GM23338 (cell line): ENCODE data around the gene TNFRSF6B. TPM values are rescaled to one million over a fixed set of nuclear protein-coding genes. Genes with fewer than 3 reads are reported as not detected.

Experiments used
- ATAC-seq: fragments of 200-7000 bp; cut with Tn5 transposase; 3 replicates; pipeline ENCODE4 v1.9.1; 2020
- DNase-seq: peaks from one replicate; pipeline ENCODE4 v3.0.0-alpha.2; 2015; ENCODE audit warnings: low spot score
- H2AFZ ChIP-seq: fragments of 200-600 bp; sonication (generic); 2 replicates; pipeline ENCODE4 v1.8.0; 2016; ENCODE audit warnings: antibody characterized with exemption, mild to moderate bottlenecking, moderate library complexity
- H3F3A ChIP-seq: fragments of 200-600 bp; sonication (generic); replicated peaks from 2 replicates; pipeline ENCODE4 v1.8.0; 2017; ENCODE audit warnings: antibody characterized with exemption, mixed run types, low read depth
- H3K27ac ChIP-seq: fragments of 200-600 bp; sonication (generic); 2 replicates; pipeline ENCODE4 v1.6.1; 2016; ENCODE audit warnings: low read depth
- H3K27me3 ChIP-seq: fragments of 200-600 bp; sonication (generic); 2 replicates; pipeline ENCODE4 v1.8.0; 2016; ENCODE audit warnings: mild to moderate bottlenecking, mixed run types, moderate library complexity; ENCODE audit not compliant: insufficient read depth
- H3K36me3 ChIP-seq: fragments of 200-600 bp; sonication (generic); 2 replicates; pipeline ENCODE4 v1.8.0; 2016; ENCODE audit warnings: mild to moderate bottlenecking; ENCODE audit not compliant: insufficient read depth
- H3K4me1 ChIP-seq: fragments of 200-600 bp; sonication (generic); 2 replicates; pipeline ENCODE4 v1.8.0; 2016; ENCODE audit warnings: mild to moderate bottlenecking, moderate library complexity; ENCODE audit not compliant: insufficient read depth
- H3K4me2 ChIP-seq: fragments of 200-600 bp; sonication (generic); 2 replicates; pipeline ENCODE4 v1.7.1; 2017; ENCODE audit warnings: mixed run types
- H3K4me3 ChIP-seq: fragments of 200-600 bp; sonication (generic); 2 replicates; pipeline ENCODE4 v1.6.1; 2016; ENCODE audit warnings: mixed run types
- H3K79me2 ChIP-seq: fragments of 200-600 bp; sonication (generic); replicated peaks from 2 replicates; pipeline ENCODE4 v1.8.0; 2017; ENCODE audit warnings: mild to moderate bottlenecking; ENCODE audit not compliant: insufficient read depth
- H3K9me2 ChIP-seq: fragments of 200-600 bp; sonication (generic); 2 replicates; pipeline ENCODE4 v1.8.0; 2017; ENCODE audit not compliant: insufficient read depth
- H4K20me1 ChIP-seq: fragments of 200-600 bp; sonication (generic); replicated peaks from 2 replicates; pipeline ENCODE4 v1.8.0; 2017; ENCODE audit warnings: mild to moderate bottlenecking; ENCODE audit not compliant: insufficient read depth
- H3K27ac Mint-ChIP-seq: 2 replicates; pipeline ENCODE4 v1.8.0; 2020; ENCODE audit warnings: inconsistent platforms, mild to moderate bottlenecking, moderate library complexity, mixed read lengths
- H3K27me3 Mint-ChIP-seq: 3 replicates; pipeline ENCODE4 v1.8.0; 2022; ENCODE audit warnings: low read depth, mild to moderate bottlenecking, moderate library complexity, mixed read lengths, inconsistent platforms; ENCODE audit not compliant: insufficient read depth, poor library complexity
- H3K36me3 Mint-ChIP-seq: 3 replicates; pipeline ENCODE4 v1.8.0; 2021; ENCODE audit warnings: low read depth, mild to moderate bottlenecking, inconsistent platforms, moderate library complexity, mixed read lengths
- H3K4me1 Mint-ChIP-seq: 3 replicates; pipeline ENCODE4 v1.8.0; 2020; ENCODE audit warnings: mild to moderate bottlenecking, inconsistent platforms, mixed read lengths
- H3K4me3 Mint-ChIP-seq: 3 replicates; pipeline ENCODE4 v1.8.0; 2021; ENCODE audit warnings: moderate library complexity, mild to moderate bottlenecking, inconsistent platforms, mixed read lengths
- H3K9me3 Mint-ChIP-seq: 3 replicates; pipeline ENCODE4 v1.8.0; 2020; ENCODE audit warnings: moderate library complexity, mild to moderate bottlenecking, inconsistent platforms, mixed read lengths
- EZH2 ChIP-seq: fragments of 200-600 bp; sonication (generic); IDR thresholded peaks from one replicate; pipeline ENCODE4 v1.8.0; 2017; ENCODE audit warnings: antibody characterized with exemption, mild to moderate bottlenecking, low read depth; ENCODE audit not compliant: unreplicated experiment
- EZH2phosphoT487 ChIP-seq: fragments of 200-600 bp; sonication (generic); IDR thresholded peaks from one replicate; pipeline ENCODE4 v1.8.1; 2018; ENCODE audit warnings: antibody characterized with exemption; ENCODE audit not compliant: unreplicated experiment
- NANOG ChIP-seq: IDR thresholded peaks from 2 replicates; pipeline ENCODE4 v1.6.1; 2016; ENCODE audit warnings: antibody characterized with exemption, borderline replicate concordance
- POLR2AphosphoS5 ChIP-seq: IDR thresholded peaks from 2 replicates; pipeline ENCODE4 v1.6.1; 2016; ENCODE audit warnings: antibody characterized with exemption, low read depth
- STAT1 ChIP-seq: IDR thresholded peaks from one replicate; pipeline ENCODE4 v1.6.1; 2016; ENCODE audit warnings: antibody characterized with exemption; ENCODE audit not compliant: unreplicated experiment
- ZNF114 ChIP-seq: fragments of 250-450 bp; sonication (Bioruptor Pico); IDR thresholded peaks from 2 replicates; pipeline ENCODE4 v1.5.0; 2020; ENCODE audit warnings: mild to moderate bottlenecking, moderate library complexity
- ZNF331 ChIP-seq: fragments of 250-450 bp; sonication (Bioruptor Pico); IDR thresholded peaks from 2 replicates; pipeline ENCODE4 v1.5.0; 2020; ENCODE audit warnings: low read depth, mild to moderate bottlenecking, moderate library complexity
- polyA plus RNA-seq: library from polyadenylated mRNA; unstranded; fragments of >200 nt; fragmentation: Nextera tagmentation; extraction: Ambion mirVana; gene quantifications from 2 replicates; pipeline ENCODE4 v1.2.1, GENCODE V29; 2016
- total RNA-seq: library from RNA; depleted of rRNA; stranded (reverse); fragments of >200 nt; shearing (Covaris generic); gene quantifications from 2 replicates; pipeline ENCODE4 v1.2.3, GENCODE V29; 2014
- TF ChIP-seq, protein P1 (sequence below): IDR thresholded peaks from 2 replicates; pipeline ENCODE4 v1.6.1; 2016; ENCODE audit warnings: antibody characterized with exemption
- TF ChIP-seq, protein P2 (sequence below), 2 experiments: fragments of 200-600 bp in 1 of 2; sonication (generic) in 1 of 2; conservative IDR thresholded peaks; 2 replicates each; pipeline versions ENCODE4 v1.5.1 to v1.6.1; 2016 to 2017; ENCODE audit warnings: antibody characterized with exemption in 2 of 2, low read depth in 2 of 2, mild to moderate bottlenecking in 2 of 2, moderate library complexity in 1 of 2
- TF ChIP-seq, protein P3 (sequence below): IDR thresholded peaks from one replicate; pipeline ENCODE4 v1.6.1; 2018; ENCODE audit warnings: antibody characterized with exemption; ENCODE audit not compliant: unreplicated experiment

Gene TNFRSF6B
- total and polyA plus RNA-seq, 2 experiments from 2014 or later: 0.28 TPM; not detected in 1

DNA sequence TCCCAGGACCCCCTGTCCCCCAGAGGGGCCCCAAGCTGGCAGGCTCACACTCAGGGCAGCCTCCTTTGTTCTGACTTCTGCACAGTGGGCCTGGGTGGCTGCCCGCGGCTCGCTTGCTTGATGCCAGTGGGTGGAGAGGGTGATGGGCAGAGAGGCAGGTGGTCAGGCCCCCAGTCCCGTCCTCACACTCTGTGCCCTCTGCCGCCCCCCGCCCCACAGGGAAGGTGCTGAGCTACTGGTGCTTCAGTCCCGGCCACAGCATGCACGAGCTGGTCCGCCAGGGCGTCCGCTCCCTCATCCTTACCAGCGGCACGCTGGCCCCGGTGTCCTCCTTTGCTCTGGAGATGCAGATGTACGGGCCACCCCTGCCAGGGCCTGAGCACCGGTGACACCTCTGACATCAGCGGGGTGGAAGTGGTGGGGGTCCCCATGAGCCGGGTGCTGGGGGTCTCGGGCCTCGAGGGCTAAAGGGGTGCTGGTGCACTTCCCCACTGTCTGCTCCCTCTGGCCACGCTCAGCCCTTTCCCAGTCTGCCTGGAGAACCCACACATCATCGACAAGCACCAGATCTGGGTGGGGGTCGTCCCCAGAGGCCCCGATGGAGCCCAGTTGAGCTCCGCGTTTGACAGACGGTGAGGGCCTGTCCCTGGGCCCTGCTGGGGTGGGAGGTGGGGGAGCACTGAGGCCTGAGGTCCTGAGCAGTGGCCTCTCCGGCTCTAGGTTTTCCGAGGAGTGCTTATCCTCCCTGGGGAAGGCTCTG is 8.9 kb upstream of the TNFRSF6B start:
- Histone ChIP-seq H3K36me3 (no peaks in the 10 kb centered on the region), H3F3A (no peaks in the 10 kb centered on the region), H3K79me2 (no peaks in the 10 kb centered on the region), H3K4me2 (no peak overlapping the region), H3K9me2 (no peaks in the 10 kb centered on the region), H2AFZ (no peak overlapping the region), H3K27ac (no peak overlapping the region), H3K4me1 (no peaks in the 10 kb centered on the region), H3K27me3 (no peaks in the 10 kb centered on the region), H3K4me3 (no peak overlapping the region), H4K20me1 (no peaks in the 10 kb centered on the region)
- no peak overlapping the region for H3K4me3 Mint-ChIP-seq
- ATAC-seq (no peak), DNase-seq (no peak)
- H3K36me3 Mint-ChIP-seq: peaks cover 7% of the 10 kb centered on the region
- H3K27me3 Mint-ChIP-seq: peaks cover 13% of the 10 kb centered on the region
- no peaks in the 10 kb centered on the region; the same call in 2 of the 3 replicates for H3K4me1 Mint-ChIP-seq
- no peak for TF ChIP-seq NANOG
- no peak for TF ChIP-seq EZH2
- no peak for TF ChIP-seq ZNF114 (CRISPR knock-in tag)
- no peak for TF ChIP-seq ZNF331 (CRISPR knock-in tag)
- TF ChIP-seq STAT1: no peak
- TF ChIP-seq, protein P1, sequence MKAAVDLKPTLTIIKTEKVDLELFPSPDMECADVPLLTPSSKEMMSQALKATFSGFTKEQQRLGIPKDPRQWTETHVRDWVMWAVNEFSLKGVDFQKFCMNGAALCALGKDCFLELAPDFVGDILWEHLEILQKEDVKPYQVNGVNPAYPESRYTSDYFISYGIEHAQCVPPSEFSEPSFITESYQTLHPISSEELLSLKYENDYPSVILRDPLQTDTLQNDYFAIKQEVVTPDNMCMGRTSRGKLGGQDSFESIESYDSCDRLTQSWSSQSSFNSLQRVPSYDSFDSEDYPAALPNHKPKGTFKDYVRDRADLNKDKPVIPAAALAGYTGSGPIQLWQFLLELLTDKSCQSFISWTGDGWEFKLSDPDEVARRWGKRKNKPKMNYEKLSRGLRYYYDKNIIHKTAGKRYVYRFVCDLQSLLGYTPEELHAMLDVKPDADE: no peak
- TF ChIP-seq, protein P2, sequence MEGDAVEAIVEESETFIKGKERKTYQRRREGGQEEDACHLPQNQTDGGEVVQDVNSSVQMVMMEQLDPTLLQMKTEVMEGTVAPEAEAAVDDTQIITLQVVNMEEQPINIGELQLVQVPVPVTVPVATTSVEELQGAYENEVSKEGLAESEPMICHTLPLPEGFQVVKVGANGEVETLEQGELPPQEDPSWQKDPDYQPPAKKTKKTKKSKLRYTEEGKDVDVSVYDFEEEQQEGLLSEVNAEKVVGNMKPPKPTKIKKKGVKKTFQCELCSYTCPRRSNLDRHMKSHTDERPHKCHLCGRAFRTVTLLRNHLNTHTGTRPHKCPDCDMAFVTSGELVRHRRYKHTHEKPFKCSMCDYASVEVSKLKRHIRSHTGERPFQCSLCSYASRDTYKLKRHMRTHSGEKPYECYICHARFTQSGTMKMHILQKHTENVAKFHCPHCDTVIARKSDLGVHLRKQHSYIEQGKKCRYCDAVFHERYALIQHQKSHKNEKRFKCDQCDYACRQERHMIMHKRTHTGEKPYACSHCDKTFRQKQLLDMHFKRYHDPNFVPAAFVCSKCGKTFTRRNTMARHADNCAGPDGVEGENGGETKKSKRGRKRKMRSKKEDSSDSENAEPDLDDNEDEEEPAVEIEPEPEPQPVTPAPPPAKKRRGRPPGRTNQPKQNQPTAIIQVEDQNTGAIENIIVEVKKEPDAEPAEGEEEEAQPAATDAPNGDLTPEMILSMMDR (conservative IDR thresholded peaks at IDR 0.05; ENCODE audit: low read depth in 2 of 2): no peak
- no peak for TF ChIP-seq POLR2AphosphoS5
- no peak for TF ChIP-seq EZH2phosphoT487
- TF ChIP-seq, protein P3, sequence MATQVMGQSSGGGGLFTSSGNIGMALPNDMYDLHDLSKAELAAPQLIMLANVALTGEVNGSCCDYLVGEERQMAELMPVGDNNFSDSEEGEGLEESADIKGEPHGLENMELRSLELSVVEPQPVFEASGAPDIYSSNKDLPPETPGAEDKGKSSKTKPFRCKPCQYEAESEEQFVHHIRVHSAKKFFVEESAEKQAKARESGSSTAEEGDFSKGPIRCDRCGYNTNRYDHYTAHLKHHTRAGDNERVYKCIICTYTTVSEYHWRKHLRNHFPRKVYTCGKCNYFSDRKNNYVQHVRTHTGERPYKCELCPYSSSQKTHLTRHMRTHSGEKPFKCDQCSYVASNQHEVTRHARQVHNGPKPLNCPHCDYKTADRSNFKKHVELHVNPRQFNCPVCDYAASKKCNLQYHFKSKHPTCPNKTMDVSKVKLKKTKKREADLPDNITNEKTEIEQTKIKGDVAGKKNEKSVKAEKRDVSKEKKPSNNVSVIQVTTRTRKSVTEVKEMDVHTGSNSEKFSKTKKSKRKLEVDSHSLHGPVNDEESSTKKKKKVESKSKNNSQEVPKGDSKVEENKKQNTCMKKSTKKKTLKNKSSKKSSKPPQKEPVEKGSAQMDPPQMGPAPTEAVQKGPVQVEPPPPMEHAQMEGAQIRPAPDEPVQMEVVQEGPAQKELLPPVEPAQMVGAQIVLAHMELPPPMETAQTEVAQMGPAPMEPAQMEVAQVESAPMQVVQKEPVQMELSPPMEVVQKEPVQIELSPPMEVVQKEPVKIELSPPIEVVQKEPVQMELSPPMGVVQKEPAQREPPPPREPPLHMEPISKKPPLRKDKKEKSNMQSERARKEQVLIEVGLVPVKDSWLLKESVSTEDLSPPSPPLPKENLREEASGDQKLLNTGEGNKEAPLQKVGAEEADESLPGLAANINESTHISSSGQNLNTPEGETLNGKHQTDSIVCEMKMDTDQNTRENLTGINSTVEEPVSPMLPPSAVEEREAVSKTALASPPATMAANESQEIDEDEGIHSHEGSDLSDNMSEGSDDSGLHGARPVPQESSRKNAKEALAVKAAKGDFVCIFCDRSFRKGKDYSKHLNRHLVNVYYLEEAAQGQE: no peak
- peaks cover 3% of the 10 kb centered on the region; the same call in 1 of the 3 replicates for H3K9me3 Mint-ChIP-seq
- H3K27ac Mint-ChIP-seq: no peak overlapping the region
